PC-3 (cell line): ENCODE results near the gene NSG2. TPM values are rescaled to one million over a fixed set of nuclear protein-coding genes. Genes with fewer than 3 reads are reported as not detected.

ENCODE experiments used
- ATAC-seq: fragments of 200-7000 bp; cut with Tn5 transposase; 2 replicates; pipeline ENCODE4 v1.9.1; 2020; ENCODE audit warnings: mild to moderate bottlenecking, moderate library complexity
- BruUV-seq: library from RNA; stranded (reverse); fragments of 400-500 nt; replicated peaks from 2 replicates; lab custom pipeline; 2021; lab: Mats Ljungman, UMichigan
- CTCF ChIA-PET: fragments of 300-600 bp; sonication (Branson Sonifier 250); formaldehyde crosslinking; loops from one replicate; lab custom pipeline; 2022; ENCODE audit warnings: antibody characterized with exemption; lab: Charles Lee
- POLR2A ChIA-PET: fragments of 300-600 bp; sonication (Branson Sonifier 250); formaldehyde crosslinking; loops from one replicate; lab custom pipeline; 2022; ENCODE audit warnings: antibody characterized with exemption; ENCODE audit not compliant: unreplicated experiment; lab: Charles Lee
- DNase-seq: peaks from one replicate; pipeline ENCODE4 v3.0.0-alpha.2; 2015
- H2AFZ ChIP-seq: fragments of 300-600 bp; sonication (generic); 2 replicates; pipeline ENCODE4 v1.6.0; 2016; ENCODE audit warnings: antibody characterized with exemption, low read length
- H3F3A ChIP-seq: fragments of 300-600 bp; sonication (generic); one replicate; pipeline ENCODE4 v1.6.0; 2017; ENCODE audit warnings: antibody characterized with exemption, low read length, control low read depth, mild to moderate bottlenecking; ENCODE audit not compliant: unreplicated experiment
- H3K27ac ChIP-seq: fragments of 300-600 bp; sonication (generic); 2 replicates; pipeline ENCODE4 v1.5.1; 2016; ENCODE audit warnings: mild to moderate bottlenecking, low read length
- H3K27me3 ChIP-seq: fragments of 300-600 bp; sonication (generic); 2 replicates; pipeline ENCODE4 v1.6.1; 2016; ENCODE audit warnings: low read length, mixed read lengths
- H3K36me3 ChIP-seq: fragments of 300-600 bp; sonication (generic); 2 replicates; pipeline ENCODE4 v1.6.1; 2016; ENCODE audit warnings: low read depth, mixed run types, low read length, mixed read lengths
- H3K4me1 ChIP-seq: fragments of 300-600 bp; sonication (generic); 2 replicates; pipeline ENCODE4 v1.5.1; 2016; ENCODE audit warnings: low read length; ENCODE audit not compliant: insufficient read depth
- H3K4me2 ChIP-seq: fragments of 300-600 bp; sonication (generic); 2 replicates; pipeline ENCODE4 v1.6.0; 2016; ENCODE audit warnings: low read length
- H3K4me3 ChIP-seq: fragments of 300-600 bp; sonication (generic); 2 replicates; pipeline ENCODE4 v1.5.1; 2016; ENCODE audit warnings: mild to moderate bottlenecking, low read length, mixed read lengths
- H3K79me2 ChIP-seq: fragments of 300-600 bp; sonication (generic); 2 replicates; pipeline ENCODE4 v1.6.1; 2017; ENCODE audit warnings: low read length, mixed read lengths
- H3K9ac ChIP-seq: fragments of 300-600 bp; sonication (generic); 2 replicates; pipeline ENCODE4 v1.6.0; 2016; ENCODE audit warnings: mild to moderate bottlenecking, low read length
- H3K9me2 ChIP-seq: fragments of 300-600 bp; sonication (generic); replicated peaks from 2 replicates; pipeline ENCODE4 v1.6.1; 2016; ENCODE audit warnings: mixed run types, low read length, mixed read lengths
- H3K9me3 ChIP-seq: fragments of 300-600 bp; sonication (generic); 2 replicates; pipeline ENCODE4 v1.6.1; 2016; ENCODE audit warnings: low read length, mixed read lengths
- H4K20me1 ChIP-seq: fragments of 300-600 bp; sonication (generic); 2 replicates; pipeline ENCODE4 v1.6.1; 2016; ENCODE audit warnings: low read length, mixed read lengths
- EZH2 ChIP-seq: fragments of 300-600 bp; sonication (generic); IDR thresholded peaks from one replicate; pipeline ENCODE4 v1.6.1; 2017; ENCODE audit warnings: antibody characterized with exemption, mild to moderate bottlenecking, low read length; ENCODE audit not compliant: unreplicated experiment
- EZH2phosphoT487 ChIP-seq: fragments of 300-600 bp; sonication (generic); IDR thresholded peaks from 2 replicates; pipeline ENCODE4 v1.6.1; 2018; ENCODE audit warnings: mild to moderate bottlenecking, antibody characterized with exemption, low read length, borderline replicate concordance
- intact Hi-C: fragments of 100-400 bp; cut with micrococcal nuclease; formaldehyde crosslinking; loops from 2 replicates; pipeline ENCODE4 v1.9.0; 2023
- total RNA-seq: library from RNA; depleted of rRNA; stranded (reverse); fragments of >200 nt; gene quantifications from 2 replicates; pipeline ENCODE4 v1.2.3, GENCODE V29; 2014
- TF ChIP-seq, protein P1 (sequence below): fragments of 300-600 bp; sonication (generic); conservative IDR thresholded peaks from 2 replicates; pipeline ENCODE4 v1.5.1; 2017; ENCODE audit warnings: antibody characterized with exemption, low read depth, mild to moderate bottlenecking, low read length

The NSG2 gene
- total RNA-seq, 1 experiment from 2014 or later: 0.07 TPM

DNA sequence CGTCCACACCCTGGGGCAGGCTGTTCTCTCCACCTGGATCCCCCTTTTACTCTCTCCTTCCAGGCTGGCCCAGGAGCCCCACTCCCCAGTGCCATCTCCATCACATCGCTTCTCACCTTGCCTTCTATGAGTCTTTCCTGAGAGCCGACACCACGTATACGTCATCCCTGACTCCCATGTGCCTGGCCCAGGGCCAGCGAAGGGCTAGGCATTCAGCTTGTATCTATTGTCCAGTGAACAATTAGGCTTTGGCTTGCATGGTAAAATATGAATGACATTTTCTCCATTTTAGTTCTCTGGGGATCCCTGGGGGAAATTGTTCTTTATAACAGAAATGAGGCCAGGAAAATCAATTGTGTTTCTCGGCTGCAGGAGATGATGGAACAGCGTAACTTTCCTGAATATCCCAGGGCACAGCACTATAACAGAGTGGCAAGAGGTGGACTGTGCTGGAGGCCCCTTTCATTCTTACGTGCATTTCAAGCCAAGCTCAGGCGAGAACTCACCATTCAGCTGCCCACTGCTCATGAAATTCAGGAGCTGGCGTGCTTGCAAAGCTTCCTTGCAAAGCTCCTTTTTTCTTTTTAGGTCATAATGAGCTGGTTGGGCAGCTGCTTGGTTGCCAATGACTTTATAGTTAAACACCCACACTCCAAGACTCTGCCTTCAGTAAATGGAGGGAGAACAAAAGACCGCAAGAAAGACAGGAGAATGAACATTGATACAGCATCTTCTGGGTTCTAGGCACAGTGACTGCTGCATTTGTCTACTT, 37.7 kb downstream of the NSG2 start:
- Histone ChIP-seq H3K4me2 (no peak overlapping the region), H3K27me3 (peaks cover 70% of the 10 kb centered on the region), H2AFZ (no peak overlapping the region), H3K36me3 (no peaks in the 10 kb centered on the region), H3F3A (no peaks in the 10 kb centered on the region), H3K79me2 (no peaks in the 10 kb centered on the region), H3K4me3 (no peak overlapping the region), H3K4me1 (peaks cover 4% of the 10 kb centered on the region; the same call in 1 of the 2 replicates), H3K27ac (no peak overlapping the region), H4K20me1 (no peaks in the 10 kb centered on the region), H3K9me2 (no peaks in the 10 kb centered on the region), H3K9me3 (no peaks in the 10 kb centered on the region), H3K9ac (no peak overlapping the region)
- ChIA-PET POLR2A (interaction anchor here (0.7 kb wide), 1 partner anchor 110 kb away, joined by 3 read pairs; no protein-coding TSS in a partner anchor), CTCF (no interaction called here)
- intact Hi-C loops: loop anchor here (5.0 kb wide), 1 partner anchor 246 kb away; no protein-coding TSS in a partner anchor
- DNase-seq (no peak), ATAC-seq (no peak)
- BruUV-seq: no TSS peak
- no peak for TF ChIP-seq EZH2
- TF ChIP-seq, protein P1, sequence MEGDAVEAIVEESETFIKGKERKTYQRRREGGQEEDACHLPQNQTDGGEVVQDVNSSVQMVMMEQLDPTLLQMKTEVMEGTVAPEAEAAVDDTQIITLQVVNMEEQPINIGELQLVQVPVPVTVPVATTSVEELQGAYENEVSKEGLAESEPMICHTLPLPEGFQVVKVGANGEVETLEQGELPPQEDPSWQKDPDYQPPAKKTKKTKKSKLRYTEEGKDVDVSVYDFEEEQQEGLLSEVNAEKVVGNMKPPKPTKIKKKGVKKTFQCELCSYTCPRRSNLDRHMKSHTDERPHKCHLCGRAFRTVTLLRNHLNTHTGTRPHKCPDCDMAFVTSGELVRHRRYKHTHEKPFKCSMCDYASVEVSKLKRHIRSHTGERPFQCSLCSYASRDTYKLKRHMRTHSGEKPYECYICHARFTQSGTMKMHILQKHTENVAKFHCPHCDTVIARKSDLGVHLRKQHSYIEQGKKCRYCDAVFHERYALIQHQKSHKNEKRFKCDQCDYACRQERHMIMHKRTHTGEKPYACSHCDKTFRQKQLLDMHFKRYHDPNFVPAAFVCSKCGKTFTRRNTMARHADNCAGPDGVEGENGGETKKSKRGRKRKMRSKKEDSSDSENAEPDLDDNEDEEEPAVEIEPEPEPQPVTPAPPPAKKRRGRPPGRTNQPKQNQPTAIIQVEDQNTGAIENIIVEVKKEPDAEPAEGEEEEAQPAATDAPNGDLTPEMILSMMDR: no peak
- TF ChIP-seq EZH2phosphoT487: no peak

DNA sequence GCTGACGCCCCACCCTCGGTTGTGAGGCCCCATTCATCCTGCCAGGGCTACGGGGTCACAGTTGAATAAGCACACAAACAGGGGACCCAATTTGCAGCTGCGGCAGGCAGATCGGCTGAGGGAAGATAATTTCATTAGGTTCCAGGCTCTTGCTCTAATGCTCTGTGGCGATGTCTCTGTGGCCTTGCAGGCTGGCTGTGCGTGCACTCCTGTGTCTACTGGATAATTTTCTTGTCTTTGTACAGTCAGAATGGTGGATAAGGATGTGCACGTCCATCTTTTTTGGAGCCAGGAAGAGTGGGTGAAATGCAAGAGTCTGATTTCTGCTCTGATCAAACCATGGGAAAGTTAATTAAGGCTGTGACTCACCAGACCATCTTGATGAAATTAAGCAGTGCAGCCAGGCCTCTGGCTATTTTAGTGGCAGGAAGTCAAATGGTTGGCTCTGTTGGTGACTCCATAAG, 39.2 kb downstream of the NSG2 start:
- DNase-seq: no peak
- CTCF ChIA-PET: no interaction called here
- Histone ChIP-seq H3K9me2 (no peaks in the 10 kb centered on the region), H3F3A (no peaks in the 10 kb centered on the region), H3K36me3 (no peaks in the 10 kb centered on the region), H3K79me2 (no peaks in the 10 kb centered on the region), H3K4me3 (no peak overlapping the region), H3K4me1 (peaks cover 4% of the 10 kb centered on the region; the same call in 1 of the 2 replicates), H2AFZ (no peak overlapping the region), H3K27ac (no peak overlapping the region), H3K27me3 (peaks cover 70% of the 10 kb centered on the region), H3K9me3 (no peaks in the 10 kb centered on the region), H3K9ac (no peak overlapping the region), H4K20me1 (no peaks in the 10 kb centered on the region), H3K4me2 (no peak overlapping the region)
- BruUV-seq: no TSS peak
- no peak for ATAC-seq
- TF ChIP-seq EZH2phosphoT487: no peak
- no peak for TF ChIP-seq EZH2
- TF ChIP-seq, protein P1: no peak
- POLR2A ChIA-PET: no interaction called here
- intact Hi-C loops: loop anchor here (5.0 kb wide), 1 partner anchor 247 kb away; no protein-coding TSS in a partner anchor

DNA sequence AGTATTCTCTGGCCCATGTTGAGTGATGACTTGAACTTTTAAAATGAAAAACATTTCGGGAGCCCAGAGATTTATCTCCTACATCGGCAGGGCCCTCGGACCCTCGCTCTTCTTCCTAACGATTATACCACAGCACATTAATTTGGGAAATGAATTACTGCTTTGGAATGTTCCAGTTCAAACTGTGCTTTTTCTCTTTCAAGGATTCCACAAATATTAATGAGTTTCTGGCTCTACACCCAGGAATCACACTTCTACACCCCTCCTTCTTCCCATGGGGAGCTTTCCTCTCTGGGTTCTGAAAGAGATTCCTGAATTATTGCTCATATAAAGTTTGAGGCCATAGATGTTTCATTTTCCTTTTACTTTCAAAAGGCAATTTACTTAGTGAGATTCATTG, 41.2 kb downstream of the NSG2 start:
- Histone ChIP-seq H3K4me2 (no peak overlapping the region), H3K9me3 (no peaks in the 10 kb centered on the region), H4K20me1 (no peaks in the 10 kb centered on the region), H3K4me3 (no peak overlapping the region), H3K4me1 (peaks cover 4% of the 10 kb centered on the region; the same call in 1 of the 2 replicates), H3K9ac (no peak overlapping the region), H3F3A (no peaks in the 10 kb centered on the region), H3K79me2 (no peaks in the 10 kb centered on the region), H3K27me3 (peaks cover 81% of the 10 kb centered on the region), H2AFZ (no peak overlapping the region), H3K9me2 (no peaks in the 10 kb centered on the region), H3K36me3 (no peaks in the 10 kb centered on the region), H3K27ac (no peak overlapping the region)
- ChIA-PET POLR2A (no interaction called here), CTCF (no interaction called here)
- ATAC-seq: no peak
- no TSS peak for BruUV-seq
- intact Hi-C loops: no loop called here
- TF ChIP-seq, protein P1: no peak
- no peak for TF ChIP-seq EZH2
- no peak for TF ChIP-seq EZH2phosphoT487
- no peak for DNase-seq
